Pancreas (tissue), 10 donors: ENCODE results near the gene CSMD2. TPM values are rescaled to one million over a fixed set of nuclear protein-coding genes. Genes with fewer than 3 reads are reported as not detected.

Experiments
- ATAC-seq, 4 donors: fragments of 200-7000 bp; cut with Tn5 transposase; one replicate each; pipeline versions ENCODE4 v1.8.0 to v1.9.1; 2020; ENCODE audit warnings: mild to moderate bottlenecking in 4 of 4, moderate library complexity in 4 of 4
- DNase-seq, 6 donors: peaks; one replicate each; pipeline ENCODE4 v3.0.0-alpha.2; 2020
- FAIRE-seq: peaks from 2 replicates; lab custom pipeline; 2012; peaks lifted over from hg19 to GRCh38; lab: Jason Lieb, UNC
- H3K27ac ChIP-seq, 4 donors: fragments of 200-600 bp; sonication (generic); 1 replicate in 3 of 4; 2 replicates in 1 of 4; pipeline versions ENCODE4 v1.5.0 to v1.8.0; 2020
- H3K27me3 ChIP-seq, 4 donors: fragments of 200-600 bp; one replicate each; pipeline ENCODE4 v1.8.0; 2021
- H3K36me3 ChIP-seq, 3 donors: fragments of 200-600 bp; sonication (generic) in 1 of 3; one replicate each; pipeline versions ENCODE4 v1.5.0 to v1.8.0; 2020 to 2021
- H3K4me1 ChIP-seq, 3 donors: fragments of 200-600 bp; one replicate each; pipeline ENCODE4 v1.8.0; 2021
- H3K4me3 ChIP-seq, 4 donors: fragments of 200-600 bp; sonication (generic) in 2 of 4; one replicate each; pipeline versions ENCODE4 v1.5.0 to v1.8.0; 2020 to 2021
- H3K9me3 ChIP-seq, 4 donors: fragments of 200-600 bp; one replicate each; pipeline ENCODE4 v1.8.0; 2021
- WGBS, 2 donors: extraction: QIAGEN DNeasy Blood & Tissue Kit; methylation state at CpG; one replicate each; pipeline ENCODE4 v1.1.7; 2013; 5-methylcytosine and 5-hydroxymethylcytosine counted together
- intact Hi-C, 3 donors: fragments of 100-400 bp; cut with DNase I; formaldehyde crosslinking; loops; one replicate each; pipeline versions ENCODE4 v1.11.1 to v1.14.2; 2022
- polyA plus RNA-seq, 2 donors: library from polyadenylated mRNA; stranded (reverse); fragments of 200-250 nt; gene quantifications; one replicate each; pipeline ENCODE4 v1.2.3, GENCODE V29; 2013
- total RNA-seq, 6 donors: library from RNA; stranded (reverse); fragmentation: NEBNext Ultra II Directional in 4 of 6; extraction: Animal tissue kit (Norgen Biotek cat#: 25700) in 4 of 6; gene quantifications; one replicate each; pipeline versions ENCODE4 v1.2.1 to v1.2.4, GENCODE V29; 2021 to 2023
- TF ChIP-seq, protein P1 (sequence below), 4 donors: fragments of 200-600 bp; sonication (generic) in 3 of 4; IDR thresholded peaks; one replicate each; pipeline versions ENCODE4 v1.5.0 to v1.8.0; 2021; ENCODE audit warnings: antibody characterized with exemption in 4 of 4
- donor health status: healthy with polysubstance abuse.
- donor health status: DM: no; HTN: no; CAD: no; lungs with moderate emphysema.
- donor health status: DM: no; HTN: no; CAD: no.
- donor health status: control.
- donor health status: control.
- donor health status: Bipolar disorder and iron deficiency.
- donor health status: DM: yes; HTN: yes; CAD: no.
- donor health status: DM: no; HTN: no; CAD: no.
- donor health status: DM: no; HTN: no; CAD: no.
- donor health status: DM: yes; HTN: yes; CAD: no.

The CSMD2 gene
- total and polyA plus RNA-seq, 8 donors: 0.04 to 2.0 (median 0.36) TPM

- peak within 1 kb of the TSS; percentile 1 to 45 (median 33) for H3K4me3 ChIP-seq
- no peaks in the 10 kb centered on the region for H3K27me3 ChIP-seq
- ATAC-seq (peak; percentile 96 to 98 (median 97)), FAIRE-seq (peak; percentile 71), DNase-seq (peak; percentile 95 to 99 (median 97))
- H3K4me1 ChIP-seq: peaks cover 0 to 7% (median 0%) of the 10 kb centered on the region in 3 donors
- TF ChIP-seq, protein P1, sequence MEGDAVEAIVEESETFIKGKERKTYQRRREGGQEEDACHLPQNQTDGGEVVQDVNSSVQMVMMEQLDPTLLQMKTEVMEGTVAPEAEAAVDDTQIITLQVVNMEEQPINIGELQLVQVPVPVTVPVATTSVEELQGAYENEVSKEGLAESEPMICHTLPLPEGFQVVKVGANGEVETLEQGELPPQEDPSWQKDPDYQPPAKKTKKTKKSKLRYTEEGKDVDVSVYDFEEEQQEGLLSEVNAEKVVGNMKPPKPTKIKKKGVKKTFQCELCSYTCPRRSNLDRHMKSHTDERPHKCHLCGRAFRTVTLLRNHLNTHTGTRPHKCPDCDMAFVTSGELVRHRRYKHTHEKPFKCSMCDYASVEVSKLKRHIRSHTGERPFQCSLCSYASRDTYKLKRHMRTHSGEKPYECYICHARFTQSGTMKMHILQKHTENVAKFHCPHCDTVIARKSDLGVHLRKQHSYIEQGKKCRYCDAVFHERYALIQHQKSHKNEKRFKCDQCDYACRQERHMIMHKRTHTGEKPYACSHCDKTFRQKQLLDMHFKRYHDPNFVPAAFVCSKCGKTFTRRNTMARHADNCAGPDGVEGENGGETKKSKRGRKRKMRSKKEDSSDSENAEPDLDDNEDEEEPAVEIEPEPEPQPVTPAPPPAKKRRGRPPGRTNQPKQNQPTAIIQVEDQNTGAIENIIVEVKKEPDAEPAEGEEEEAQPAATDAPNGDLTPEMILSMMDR (IDR thresholded peaks at IDR 0.05): no peak
- intact Hi-C loops: no loop called here
- 1% methylated on average over 33 to 38 of the region's 38 CpGs for WGBS, 2 donors
- no peaks in the 10 kb centered on the region for H3K36me3 ChIP-seq
- H3K27ac ChIP-seq: no peak within 1 kb of the TSS
- H3K9me3 ChIP-seq: no peaks in the 10 kb centered on the region
These were observed 692.6 kb downstream of the CSMD2 start, which contains the start of gene ZSCAN20 for GRCh38 chr1:33472269-33472980. Gene ZSCAN20 (plus strand): TSS chr1:33472645. CDS start chr1:33479289, 6,644 bp downstream.

GRCh38 chr1:33471416-33471815 lies 693.6 kb downstream of the CSMD2 start:
- intact Hi-C loops: no loop called here
- Histone ChIP-seq H3K4me3 (no peak overlapping the region), H3K36me3 (no peaks in the 10 kb centered on the region), H3K27ac (no peak overlapping the region), H3K27me3 (no peaks in the 10 kb centered on the region), H3K9me3 (no peaks in the 10 kb centered on the region), H3K4me1 (peaks cover 0 to 7% (median 0%) of the 10 kb centered on the region in 3 donors)
- DNase-seq (no peak), FAIRE-seq (no peak), ATAC-seq (no peak)
- TF ChIP-seq, protein P1 (IDR thresholded peaks at IDR 0.05): no peak
- WGBS, 2 donors: 70% methylated on average over 4 of the region's 4 CpGs

- H3K27ac ChIP-seq: no peak overlapping the region
- no peak overlapping the region for H3K4me3 ChIP-seq
- intact Hi-C loops: no loop called here
- 4% methylated on average over 11 of the region's 11 CpGs for WGBS, 2 donors
- H3K4me1 ChIP-seq: peaks cover 0 to 7% (median 0%) of the 10 kb centered on the region in 3 donors
- FAIRE-seq (no peak), DNase-seq (peak in 5 of 6 donors; percentile 52 to 77 (median 57)), ATAC-seq (peak; percentile 48 to 77 (median 68))
- no peaks in the 10 kb centered on the region for H3K9me3 ChIP-seq
- no peaks in the 10 kb centered on the region for H3K27me3 ChIP-seq
- TF ChIP-seq, protein P1 (IDR thresholded peaks at IDR 0.05): peak; percentile 40 to 62 (median 44)
- no peaks in the 10 kb centered on the region for H3K36me3 ChIP-seq
These were observed 694.5 kb downstream of the CSMD2 start for GRCh38 chr1:33470495-33471012.

DNA sequence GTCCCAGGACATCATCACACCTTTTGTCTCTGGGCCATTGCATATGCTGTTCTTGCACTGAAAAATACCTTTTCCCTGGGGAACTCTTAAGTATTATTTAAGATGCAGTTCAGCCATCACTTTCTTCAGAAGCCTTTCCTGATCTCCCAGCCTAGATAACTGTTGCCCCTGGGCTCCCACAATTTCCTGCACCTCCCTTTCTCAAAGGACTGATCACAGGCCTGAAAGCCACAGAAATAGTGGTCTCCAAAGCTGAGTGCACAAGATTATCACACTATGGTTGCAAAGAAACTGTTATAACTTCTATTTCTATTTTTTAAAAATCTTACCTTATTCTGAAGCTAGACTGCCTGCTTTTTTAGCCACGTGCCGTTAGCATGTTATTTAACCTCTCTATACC lies 695.3 kb downstream of the CSMD2 start:
- Histone ChIP-seq H3K36me3 (no peaks in the 10 kb centered on the region), H3K9me3 (no peaks in the 10 kb centered on the region), H3K4me1 (peaks cover 0 to 7% (median 0%) of the 10 kb centered on the region in 3 donors), H3K27me3 (no peaks in the 10 kb centered on the region), H3K27ac (no peak overlapping the region), H3K4me3 (no peak overlapping the region)
- DNase-seq (no peak), ATAC-seq (no peak), FAIRE-seq (no peak)
- WGBS, 2 donors: 95 to 96% methylated on average over 2 of the region's 2 CpGs
- TF ChIP-seq, protein P1 (IDR thresholded peaks at IDR 0.05): no peak
- intact Hi-C loops: loop anchor here in 1 of 3 donors (10.0 kb wide), 2 partner anchors 95 to 375 kb away; no protein-coding TSS in a partner anchor
